H1 (cell line): ENCODE results near the gene GMCL2. TPM values are rescaled to one million over a fixed set of nuclear protein-coding genes. Genes with fewer than 3 reads are reported as not detected.

Source experiments
- CTCF ChIA-PET: fragments of 300-600 bp; sonication (Branson Sonifier 250); formaldehyde crosslinking; loops from one replicate; lab custom pipeline; 2021; ENCODE audit not compliant: partially characterized antibody; lab: Charles Lee
- POLR2A ChIA-PET: fragments of 300-600 bp; sonication (Branson Sonifier 250); formaldehyde crosslinking; loops from one replicate; lab custom pipeline; 2021; ENCODE audit warnings: inconsistent platforms; ENCODE audit not compliant: partially characterized antibody; lab: Charles Lee
- DNase-seq, 2 experiments: peaks; one replicate each; pipeline versions ENCODE4 v3.0.0 to v3.0.0-alpha.2; 2010 to 2022; ENCODE audit warnings: low spot score in 2 of 2, low read depth in 1 of 2, mixed read lengths in 1 of 2
- FAIRE-seq: peaks from 2 replicates; lab custom pipeline; 2011; peaks lifted over from hg19 to GRCh38; lab: Jason Lieb, UNC
- H2AFZ ChIP-seq: 2 replicates; pipeline ENCODE4 v1.8.1; 2012; ENCODE audit warnings: low read length, inconsistent platforms
- H2AK5ac ChIP-seq: 2 replicates; pipeline ENCODE4 v1.6.1; 2013; ENCODE audit warnings: low read depth, low read length
- H2BK120ac ChIP-seq: replicated peaks from 2 replicates; pipeline ENCODE3; 2013; ENCODE audit warnings: low read depth, low read length, inconsistent platforms
- H2BK12ac ChIP-seq: 2 replicates; pipeline ENCODE4 v1.6.1; 2013; ENCODE audit warnings: low read depth, low read length
- H2BK15ac ChIP-seq: 2 replicates; pipeline ENCODE4 v1.6.1; 2013; ENCODE audit warnings: low read length
- H2BK20ac ChIP-seq: 2 replicates; pipeline ENCODE4 v1.6.1; 2013; ENCODE audit warnings: low read length
- H2BK5ac ChIP-seq: 2 replicates; pipeline ENCODE4 v1.6.1; 2013; ENCODE audit warnings: low read depth, low read length
- H3K14ac ChIP-seq: 2 replicates; pipeline ENCODE4 v1.6.1; 2013; ENCODE audit warnings: inconsistent platforms; ENCODE audit not compliant: insufficient read length
- H3K18ac ChIP-seq: 2 replicates; pipeline ENCODE4 v1.6.1; 2013; ENCODE audit warnings: low read length; ENCODE audit errors: extremely low read depth
- H3K23ac ChIP-seq: 2 replicates; pipeline ENCODE4 v1.6.1; 2013; ENCODE audit warnings: inconsistent platforms; ENCODE audit not compliant: insufficient read length
- H3K23me2 ChIP-seq: 2 replicates; pipeline ENCODE4 v1.6.1; 2013; ENCODE audit warnings: low read depth, low read length
- H3K27ac ChIP-seq: 2 replicates; pipeline ENCODE4 v1.6.1; 2011; ENCODE audit warnings: low read depth, low read length, inconsistent platforms
- H3K27me3 ChIP-seq, 4 experiments: replicated peaks in 1 of 4; 1 replicate in 1 of 4; 2 replicates in 3 of 4; pipeline versions ENCODE4 v1.6.1 to v1.8.1; 2011 to 2013; ENCODE audit warnings: low read length in 3 of 4, mild to moderate bottlenecking in 3 of 4, inconsistent platforms in 2 of 4, mixed read lengths in 2 of 4, moderate library complexity in 1 of 4; ENCODE audit not compliant: control insufficient read depth in 3 of 4, insufficient read depth in 3 of 4; ENCODE audit errors: extremely low read depth in 1 of 4
- H3K36me3 ChIP-seq, 4 experiments: 2 replicates each; pipeline versions ENCODE4 v1.6.1 to v1.8.1; 2011 to 2013; ENCODE audit warnings: mild to moderate bottlenecking in 4 of 4, low read length in 3 of 4, moderate library complexity in 2 of 4, control low read depth in 1 of 4, inconsistent platforms in 1 of 4; ENCODE audit not compliant: insufficient read depth in 4 of 4, control insufficient read depth in 2 of 4
- H3K4ac ChIP-seq: replicated peaks from 2 replicates; pipeline ENCODE3; 2013; ENCODE audit warnings: low read length, low read depth, mixed read lengths, inconsistent platforms; ENCODE audit not compliant: insufficient read length
- H3K4me1 ChIP-seq, 4 experiments: replicated peaks in 1 of 4; 1 replicate in 1 of 4; 2 replicates in 3 of 4; pipeline versions ENCODE4 v1.6.1 to v1.8.1; 2011 to 2013; ENCODE audit warnings: low read length in 3 of 4, inconsistent platforms in 2 of 4, mixed read lengths in 1 of 4; ENCODE audit not compliant: insufficient read depth in 4 of 4, control insufficient read depth in 3 of 4
- H3K4me2 ChIP-seq, 2 experiments: 2 replicates each; pipeline versions ENCODE4 v1.6.1 to v1.8.1; 2011 to 2013; ENCODE audit warnings: low read depth in 2 of 2, low read length in 2 of 2, control low read depth in 1 of 2, inconsistent platforms in 1 of 2, mild to moderate bottlenecking in 1 of 2; ENCODE audit not compliant: insufficient read depth in 1 of 2
- H3K4me3 ChIP-seq, 4 experiments: fragments of 200-600, 300-600 bp in 1 of 4; sonication (generic), shearing (Covaris generic), sonication (Bioruptor Twin) in 1 of 4; 2 replicates each; pipeline versions ENCODE4 v1.5.1 to v1.8.1; 2011 to 2016; ENCODE audit warnings: low read length in 4 of 4, low read depth in 3 of 4, control low read depth in 2 of 4, inconsistent platforms in 2 of 4, mild to moderate bottlenecking in 2 of 4, mixed read lengths in 1 of 4, moderate library complexity in 1 of 4; ENCODE audit not compliant: insufficient read depth in 2 of 4; ENCODE audit errors: extremely low read depth in 1 of 4
- H3K56ac ChIP-seq: replicated peaks from 2 replicates; pipeline ENCODE3; 2013; ENCODE audit warnings: low read depth, mild to moderate bottlenecking, mixed read lengths, low read length, inconsistent platforms; ENCODE audit not compliant: insufficient read length
- H3K79me1 ChIP-seq: 2 replicates; pipeline ENCODE4 v1.6.1; 2013; ENCODE audit warnings: low read depth, low read length, control low read depth
- H3K79me2 ChIP-seq, 2 experiments: 2 replicates each; pipeline versions ENCODE4 v1.6.1 to v1.8.1; 2012 to 2013; ENCODE audit warnings: low read length in 2 of 2, mild to moderate bottlenecking in 2 of 2, inconsistent platforms in 1 of 2; ENCODE audit not compliant: insufficient read depth in 2 of 2, control insufficient read depth in 1 of 2
- H3K9ac ChIP-seq, 4 experiments: replicated peaks in 1 of 4; 1 replicate in 1 of 4; 2 replicates in 3 of 4; pipeline versions ENCODE4 v1.6.1 to v1.8.1; 2011 to 2013; ENCODE audit warnings: low read depth in 3 of 4, low read length in 3 of 4, control low read depth in 2 of 4, mild to moderate bottlenecking in 2 of 4, moderate library complexity in 2 of 4, inconsistent platforms in 1 of 4; ENCODE audit errors: extremely low read depth in 1 of 4
- H3K9me3 ChIP-seq, 2 experiments: 2 replicates each; pipeline versions ENCODE4 v1.6.1 to v1.8.1; 2012 to 2013; ENCODE audit warnings: mild to moderate bottlenecking in 2 of 2, moderate library complexity in 2 of 2, control low read depth in 1 of 2, inconsistent platforms in 1 of 2, low read depth in 1 of 2, low read length in 1 of 2, mixed read lengths in 1 of 2; ENCODE audit not compliant: insufficient read depth in 2 of 2
- H4K20me1 ChIP-seq, 2 experiments: replicated peaks in 1 of 2; 2 replicates each; pipeline versions ENCODE3 to v1.8.1; 2011 to 2013; ENCODE audit warnings: inconsistent platforms in 2 of 2, low read length in 2 of 2, mild to moderate bottlenecking in 1 of 2; ENCODE audit not compliant: insufficient read depth in 2 of 2, control insufficient read depth in 1 of 2
- H4K5ac ChIP-seq: 2 replicates; pipeline ENCODE4 v1.6.1; 2013; ENCODE audit warnings: low read length, low read depth, mixed read lengths, inconsistent platforms; ENCODE audit not compliant: insufficient read length
- H4K8ac ChIP-seq: 2 replicates; pipeline ENCODE4 v1.8.0; 2013; ENCODE audit warnings: mild to moderate bottlenecking, moderate library complexity, low read length, inconsistent platforms; ENCODE audit not compliant: insufficient read depth; ENCODE audit errors: extremely low read depth
- H4K91ac ChIP-seq: replicated peaks from 2 replicates; pipeline ENCODE3; 2013; ENCODE audit warnings: low read length, mixed read lengths, inconsistent platforms; ENCODE audit not compliant: insufficient read length
- WGBS, 2 experiments: shearing (Covaris generic) in 1 of 2; methylation state at CpG; one replicate each; pipeline versions ENCODE4 v1.1.6 to v1.1.7; 2013 to 2015; ENCODE audit warnings: low lambda C conversion rate in 2 of 2, mixed read lengths in 2 of 2, inconsistent platforms in 1 of 2, low coverage in 1 of 2, missing lambda C conversion rate in 1 of 2; ENCODE audit not compliant: insufficient replicate concordance in 2 of 2, insufficient coverage in 1 of 2, insufficient read length in 1 of 2; ENCODE audit errors: extremely low coverage in 1 of 2, missing lambda C conversion rate in 1 of 2; 5-methylcytosine and 5-hydroxymethylcytosine counted together
- polyA plus RNA-seq, 7 experiments: library from polyadenylated mRNA; depleted of rRNA in 3 of 7; stranded (reverse) in 5 of 7; unstranded in 2 of 7; fragments of >200 nt in 5 of 7; fragments of 200-250 nt in 2 of 7; gene quantifications; 1 replicate in 5 of 7; 2 replicates in 1 of 7; 4 replicates in 1 of 7; pipeline versions ENCODE4 v1.2.1 to v1.2.3, GENCODE V29; 2011 to 2013; ENCODE audit warnings: missing spikeins in 2 of 7, mixed read lengths in 2 of 7
- total RNA-seq: library from RNA; stranded (reverse); fragmentation: NEBNext Ultra II Directional; extraction: Animal tissue kit (Norgen Biotek cat#: 25700); gene quantifications from 2 replicates; pipeline ENCODE4 v1.2.1, GENCODE V29; 2021

Gene GMCL2
- total and polyA plus RNA-seq, 2 of the 8 experiments (the other 6 are each of a cell fraction or from before 2014, with no cell fraction given): 0.13 TPM; not detected in 1

GRCh38 chr5:178235588-178235974 lies 48.4 kb upstream of the GMCL2 start:
- ChIA-PET POLR2A (interaction anchor here (0.6 to 21.6 kb wide), 7 partner anchors 9 to 55 kb away, joined by 3 to 507 read pairs (median 3); partner anchors contain the start of gene HNRNPAB), CTCF (interaction anchor here (0.8 to 2.6 kb wide), 23 partner anchors 8 to 351 kb away, joined by 3 to 20 read pairs (median 4); no protein-coding TSS in a partner anchor)
- no peak overlapping the region for H2AK5ac ChIP-seq
- no peaks in the 10 kb centered on the region for H3K27me3 ChIP-seq
- no peaks in the 10 kb centered on the region for H3K9me3 ChIP-seq
- H4K91ac ChIP-seq: no peak overlapping the region
- H3K18ac ChIP-seq: no peak overlapping the region
- no peak overlapping the region for H3K4me2 ChIP-seq
- H3K23me2 ChIP-seq: peaks cover 5% of the 10 kb centered on the region; the same call in 1 of the 2 replicates
- H4K20me1 ChIP-seq: peaks cover 0 to 3% of the 10 kb centered on the region in 2 experiments
- H3K79me2 ChIP-seq: peaks cover 0 to 12% of the 10 kb centered on the region in 2 experiments; a peak in 2 of 4 replicates
- DNase-seq (no peak), FAIRE-seq (no peak)
- no peak overlapping the region for H3K4ac ChIP-seq
- H2BK5ac ChIP-seq: no peak overlapping the region
- no peak overlapping the region for H3K9ac ChIP-seq
- no peak overlapping the region for H3K56ac ChIP-seq
- H3K27ac ChIP-seq: no peak overlapping the region
- no peak overlapping the region for H2BK120ac ChIP-seq
- H4K8ac ChIP-seq: no peak overlapping the region
- H3K23ac ChIP-seq: no peak overlapping the region
- H3K14ac ChIP-seq: no peak overlapping the region
- 91% methylated on average over 3 of the region's 3 CpGs; no CpG with 5 or more reads in 1 of the 2 experiments for WGBS, 2 experiments
- H3K4me3 ChIP-seq: no peak overlapping the region
- peaks cover 0 to 19% (median 12%) of the 10 kb centered on the region in 4 experiments; a peak in 6 of 7 replicates for H3K4me1 ChIP-seq
- peaks cover 0 to 7% (median 2%) of the 10 kb centered on the region in 4 experiments; a peak in 3 of 8 replicates for H3K36me3 ChIP-seq
- no peak overlapping the region for H2BK12ac ChIP-seq
- H2AFZ ChIP-seq: no peak overlapping the region
- no peak overlapping the region for H2BK20ac ChIP-seq
- peaks cover 11% of the 10 kb centered on the region for H3K79me1 ChIP-seq
- no peak overlapping the region for H4K5ac ChIP-seq
- H2BK15ac ChIP-seq: no peak overlapping the region
